HepG2 (cell line): ENCODE measurements around the gene AUTS2. TPM values are rescaled to one million over a fixed set of nuclear protein-coding genes. Genes with fewer than 3 reads are reported as not detected.

ENCODE experiments used
- ATAC-seq: fragments of 200-7000 bp; cut with Tn5 transposase; 3 replicates; pipeline ENCODE4 v1.9.1; 2020; ENCODE audit warnings: mild to moderate bottlenecking, moderate library complexity
- BruUV-seq: library from RNA; stranded (reverse); fragments of 400-500 nt; replicated peaks from 2 replicates; lab custom pipeline; 2021; lab: Mats Ljungman, UMichigan
- CTCF ChIA-PET: fragments of 300-600 bp; formaldehyde crosslinking; extraction: SDS; loops from one replicate; lab custom pipeline; 2021; ENCODE audit warnings: low total read pairs, inconsistent platforms, low intra/inter-chr PET ratio; lab: Yijun Ruan, JAX
- POLR2A ChIA-PET: fragments of 350-600 bp; sonication (Branson Sonifier 250); formaldehyde crosslinking; loops from one replicate; lab custom pipeline; 2020; ENCODE audit warnings: antibody characterized with exemption, inconsistent platforms; lab: Yijun Ruan, JAX
- DNase-seq: peaks from one replicate; pipeline ENCODE4 v3.0.0-alpha.2; 2015; ENCODE audit warnings: low spot score
- FAIRE-seq: peaks from 3 replicates; lab custom pipeline; 2011; peaks lifted over from hg19 to GRCh38; lab: Jason Lieb, UNC
- H2AFZ ChIP-seq: one replicate; pipeline ENCODE4 v1.6.1; 2011; ENCODE audit warnings: low read length, inconsistent platforms
- H3K27ac ChIP-seq: fragments of 300-600 bp; 3 replicates; pipeline ENCODE4 v1.8.0; 2011; ENCODE audit warnings: mixed run types, mild to moderate bottlenecking, mixed read lengths, low read length, inconsistent platforms; ENCODE audit not compliant: insufficient read depth; ENCODE audit errors: extremely low read length
- H3K27me3 ChIP-seq, 2 experiments: fragments of 200-600 bp in 1 of 2; 2 replicates in 1 of 2; 3 replicates in 1 of 2; pipeline versions ENCODE4 v1.6.0 to v1.8.0; 2011; ENCODE audit warnings: low read length in 2 of 2, mild to moderate bottlenecking in 2 of 2, moderate library complexity in 2 of 2, inconsistent platforms in 1 of 2; ENCODE audit not compliant: insufficient read depth in 2 of 2, control insufficient read depth in 1 of 2
- H3K36me3 ChIP-seq, 2 experiments: fragments of 200-600 bp in 1 of 2; replicated peaks in 1 of 2; 2 replicates in 1 of 2; 3 replicates in 1 of 2; pipeline versions ENCODE4 v1.5.1 to v1.8.0; 2011; ENCODE audit warnings: low read length in 2 of 2, inconsistent platforms in 1 of 2; ENCODE audit not compliant: insufficient read depth in 2 of 2, control insufficient read depth in 1 of 2
- H3K4me1 ChIP-seq: 2 replicates; pipeline ENCODE4 v1.5.1; 2012; ENCODE audit warnings: low read length, inconsistent platforms; ENCODE audit not compliant: insufficient read depth
- H3K4me2 ChIP-seq: 2 replicates; pipeline ENCODE4 v1.6.0; 2011; ENCODE audit warnings: low read depth, low read length, inconsistent platforms
- H3K4me3 ChIP-seq, 3 experiments: fragments of 200-600 bp in 1 of 3; sonication (generic), shearing (Covaris generic) in 1 of 3; replicated peaks in 1 of 3; 2 replicates each; pipeline ENCODE4 v1.5.1; 2011 to 2016; ENCODE audit warnings: low read length in 3 of 3, inconsistent platforms in 2 of 3, low read depth in 2 of 3, mild to moderate bottlenecking in 2 of 3, control low read depth in 1 of 3, mixed read lengths in 1 of 3; ENCODE audit not compliant: insufficient read depth in 1 of 3
- H3K79me2 ChIP-seq: one replicate; pipeline ENCODE4 v1.6.1; 2011; ENCODE audit warnings: low read length, inconsistent platforms; ENCODE audit not compliant: insufficient read depth
- H3K9ac ChIP-seq: 2 replicates; pipeline ENCODE4 v1.6.0; 2011; ENCODE audit warnings: mild to moderate bottlenecking, low read depth, low read length, inconsistent platforms; ENCODE audit not compliant: insufficient read depth
- H3K9me3 ChIP-seq: 2 replicates; pipeline ENCODE4 v1.5.1; 2012; ENCODE audit warnings: mild to moderate bottlenecking, low read length
- H4K20me1 ChIP-seq: 2 replicates; pipeline ENCODE4 v1.6.0; 2011; ENCODE audit warnings: inconsistent platforms, mild to moderate bottlenecking, low read length, moderate library complexity; ENCODE audit not compliant: insufficient read depth
- EHMT2 ChIP-seq: fragments of 200-600 bp; sonication (generic); IDR thresholded peaks from 2 replicates; pipeline ENCODE4 v1.7.0; 2017; ENCODE audit warnings: antibody characterized with exemption, low read depth, low read length, borderline replicate concordance
- ELF1 ChIP-seq: sonication (generic); formaldehyde crosslinking; IDR thresholded peaks from 2 replicates; pipeline ENCODE4 v1.4.0; 2020; ENCODE audit warnings: missing genetic modification reagents
- MED8 ChIP-seq: sonication (generic); formaldehyde crosslinking; IDR thresholded peaks from 2 replicates; pipeline ENCODE4 v1.8.1; 2023; ENCODE audit warnings: mild to moderate bottlenecking, missing genetic modification reagents; ENCODE audit not compliant: insufficient replicate concordance
- MEIS1 ChIP-seq: sonication (generic); formaldehyde crosslinking; IDR thresholded peaks from 2 replicates; pipeline ENCODE4 v1.9.0; 2021; ENCODE audit warnings: mild to moderate bottlenecking, missing genetic modification reagents, moderate library complexity, borderline replicate concordance
- MTF1 ChIP-seq: sonication (generic); formaldehyde crosslinking; IDR thresholded peaks from 2 replicates; pipeline ENCODE4 v1.5.0; 2020; ENCODE audit warnings: missing genetic modification reagents
- MYNN ChIP-seq: sonication (generic); formaldehyde crosslinking; IDR thresholded peaks from 2 replicates; pipeline ENCODE4 v1.4.0; 2020; ENCODE audit warnings: mild to moderate bottlenecking, low read depth, missing genetic modification reagents
- SKI ChIP-seq: fragments of 450-650 bp; IDR thresholded peaks from one replicate; pipeline ENCODE4 v1.6.1; 2018; ENCODE audit warnings: mild to moderate bottlenecking; ENCODE audit not compliant: partially characterized antibody
- SKIL ChIP-seq: sonication (generic); formaldehyde crosslinking; IDR thresholded peaks from 2 replicates; pipeline ENCODE4 v1.8.0; 2022; ENCODE audit warnings: missing genetic modification reagents, mild to moderate bottlenecking, moderate library complexity, borderline replicate concordance
- SNAI1 ChIP-seq: sonication (generic); formaldehyde crosslinking; IDR thresholded peaks from 2 replicates; pipeline ENCODE4 v1.5.0; 2020; ENCODE audit warnings: mild to moderate bottlenecking, missing genetic modification reagents, borderline replicate concordance
- ZFAT ChIP-seq: sonication (generic); formaldehyde crosslinking; conservative IDR thresholded peaks from 2 replicates; pipeline ENCODE4 v1.8.1; 2023; ENCODE audit warnings: missing genetic modification reagents, inconsistent platforms
- ZMAT5 ChIP-seq: sonication (generic); formaldehyde crosslinking; IDR thresholded peaks from 2 replicates; pipeline ENCODE4 v1.5.0; 2020; ENCODE audit warnings: mild to moderate bottlenecking, low read depth, missing genetic modification reagents, borderline replicate concordance
- ZMYM3 ChIP-seq: sonication (generic); formaldehyde crosslinking; IDR thresholded peaks from 2 replicates; pipeline ENCODE4 v1.5.1; 2020; ENCODE audit warnings: mild to moderate bottlenecking, missing genetic modification reagents
- ZNF205 ChIP-seq: IDR thresholded peaks from 2 replicates; pipeline ENCODE4 v1.6.1; 2018; ENCODE audit warnings: missing biosample characterization, missing genetic modification reagents
- ZNF280D ChIP-seq: sonication (generic); formaldehyde crosslinking; IDR thresholded peaks from 2 replicates; pipeline ENCODE4 v1.5.1; 2020; ENCODE audit warnings: mild to moderate bottlenecking, missing genetic modification reagents
- ZNF350 ChIP-seq: sonication (generic); formaldehyde crosslinking; IDR thresholded peaks from 2 replicates; pipeline ENCODE4 v1.4.0; 2020; ENCODE audit warnings: mild to moderate bottlenecking, low read depth, missing genetic modification reagents, borderline replicate concordance
- ZNF441 ChIP-seq: sonication (generic); formaldehyde crosslinking; IDR thresholded peaks from 2 replicates; pipeline ENCODE4 v1.7.0; 2021; ENCODE audit warnings: missing genetic modification reagents, borderline replicate concordance
- ZNF781 ChIP-seq: sonication (generic); formaldehyde crosslinking; IDR thresholded peaks from 2 replicates; pipeline ENCODE4 v1.5.1; 2020; ENCODE audit warnings: borderline replicate concordance, mild to moderate bottlenecking, missing genetic modification reagents; ENCODE audit errors: not compliant biosample characterization
- ZNF878 ChIP-seq: sonication (generic); formaldehyde crosslinking; IDR thresholded peaks from 2 replicates; pipeline ENCODE4 v1.8.1; 2023; ENCODE audit warnings: mild to moderate bottlenecking, missing genetic modification reagents, moderate library complexity
- WGBS: methylation state at CpG from one replicate; pipeline ENCODE4 v1.1.6; 2017; ENCODE audit warnings: low lambda C conversion rate; 5-methylcytosine and 5-hydroxymethylcytosine counted together
- in situ Hi-C: cut with HindIII; loops from 2 replicates; pipeline ENCODE4 v1.10.0; 2017; ENCODE audit warnings: low pct_unique_long_range_greater_than_20kb; ENCODE audit not compliant: extremely low pct_ligation_motif_present
- intact Hi-C: fragments of 100-400 bp; cut with micrococcal nuclease; formaldehyde crosslinking; loops from one replicate; pipeline ENCODE4 v1.10.0; 2022; ENCODE audit not compliant: unreplicated experiment
- polyA plus RNA-seq, 8 experiments: library from polyadenylated mRNA; depleted of rRNA in 3 of 8; stranded (reverse) in 7 of 8; unstranded in 1 of 8; fragments of >200 nt; fragmentation: Illumina TruSeq in 4 of 8; extraction: Trizol in 4 of 8; gene quantifications; 2 replicates each; pipeline versions ENCODE4 v1.2.1 to v1.2.3, GENCODE V29; 2011 to 2016; ENCODE audit warnings: low read depth in 4 of 8, missing spikeins in 1 of 8, mixed read lengths in 1 of 8; ENCODE audit not compliant: insufficient read depth in 1 of 8
- total RNA-seq, 5 experiments: library from RNA; depleted of rRNA; stranded (reverse); fragments of >200 nt; fragmentation: Illumina TruSeq; extraction: Trizol; gene quantifications; 2 replicates each; pipeline ENCODE4 v1.2.3, GENCODE V29; 2016; ENCODE audit warnings: low read depth in 1 of 5

The AUTS2 gene
- total and polyA plus RNA-seq, 2 of the 13 experiments (the other 11 are each of a cell fraction or from before 2014, with no cell fraction given), result 0.38 TPM; not detected in 1

- POLR2A ChIA-PET, result no interaction called here
- FAIRE-seq, result no peak
- TF ChIP-seq MYNN (CRISPR knock-in tag) (no peak), MTF1 (no peak), ELF1 (CRISPR knock-in tag) (no peak), ZFAT (CRISPR knock-in tag) (no peak), ZNF280D (CRISPR knock-in tag) (no peak), ZNF205 (CRISPR knock-in tag) (no peak), ZMAT5 (CRISPR knock-in tag) (no peak), SKIL (CRISPR knock-in tag) (no peak), ZNF441 (CRISPR knock-in tag) (no peak), MEIS1 (CRISPR knock-in tag) (no peak), ZNF350 (CRISPR knock-in tag) (no peak), EHMT2 (no peak), ZMYM3 (CRISPR knock-in tag) (no peak), ZNF878 (CRISPR knock-in tag) (no peak), SNAI1 (CRISPR knock-in tag) (no peak), MED8 (no peak), SKI (no peak), ZNF781 (no peak)
Measured at GRCh38 chr7:69657331-69657730, 59.1 kb downstream of the AUTS2 start.

More at GRCh38 chr7:69657331-69657730, 59.1 kb downstream of the AUTS2 start:
- Histone ChIP-seq H3K79me2 (no peaks in the 10 kb centered on the region), H4K20me1 (no peaks in the 10 kb centered on the region), H3K4me3 (no peak overlapping the region), H2AFZ (no peak overlapping the region), H3K27ac (no peak overlapping the region), H3K27me3 (no peaks in the 10 kb centered on the region), H3K36me3 (no peaks in the 10 kb centered on the region), H3K4me2 (no peak overlapping the region), H3K9ac (no peak overlapping the region), H3K9me3 (no peaks in the 10 kb centered on the region), H3K4me1 (no peaks in the 10 kb centered on the region)
- BruUV-seq, result no TSS peak
- no peak for ATAC-seq
- DNase-seq, result no peak
- in situ Hi-C loops, result no loop called here
- intact Hi-C loops, result loop anchor here (10.0 kb wide), 1 partner anchor 1057 kb away; no protein-coding TSS in a partner anchor
- CTCF ChIA-PET, result no interaction called here
- WGBS, result 37% methylated on average over 4 of the region's 4 CpGs
